AG08396 (cell line): Measurements from ENCODE around the gene PAPLN.
"Not testable (repeated sequence)": the region's sequence is repeated elsewhere in the genome, so short reads cannot be mapped to it uniquely, and the experiment has no call there.

Experiments used
- DNase-seq: peaks from one replicate; pipeline ENCODE4 v3.0.0; 2012; ENCODE audit warnings: low spot score, mixed read lengths

PAPLN gene, protein sequence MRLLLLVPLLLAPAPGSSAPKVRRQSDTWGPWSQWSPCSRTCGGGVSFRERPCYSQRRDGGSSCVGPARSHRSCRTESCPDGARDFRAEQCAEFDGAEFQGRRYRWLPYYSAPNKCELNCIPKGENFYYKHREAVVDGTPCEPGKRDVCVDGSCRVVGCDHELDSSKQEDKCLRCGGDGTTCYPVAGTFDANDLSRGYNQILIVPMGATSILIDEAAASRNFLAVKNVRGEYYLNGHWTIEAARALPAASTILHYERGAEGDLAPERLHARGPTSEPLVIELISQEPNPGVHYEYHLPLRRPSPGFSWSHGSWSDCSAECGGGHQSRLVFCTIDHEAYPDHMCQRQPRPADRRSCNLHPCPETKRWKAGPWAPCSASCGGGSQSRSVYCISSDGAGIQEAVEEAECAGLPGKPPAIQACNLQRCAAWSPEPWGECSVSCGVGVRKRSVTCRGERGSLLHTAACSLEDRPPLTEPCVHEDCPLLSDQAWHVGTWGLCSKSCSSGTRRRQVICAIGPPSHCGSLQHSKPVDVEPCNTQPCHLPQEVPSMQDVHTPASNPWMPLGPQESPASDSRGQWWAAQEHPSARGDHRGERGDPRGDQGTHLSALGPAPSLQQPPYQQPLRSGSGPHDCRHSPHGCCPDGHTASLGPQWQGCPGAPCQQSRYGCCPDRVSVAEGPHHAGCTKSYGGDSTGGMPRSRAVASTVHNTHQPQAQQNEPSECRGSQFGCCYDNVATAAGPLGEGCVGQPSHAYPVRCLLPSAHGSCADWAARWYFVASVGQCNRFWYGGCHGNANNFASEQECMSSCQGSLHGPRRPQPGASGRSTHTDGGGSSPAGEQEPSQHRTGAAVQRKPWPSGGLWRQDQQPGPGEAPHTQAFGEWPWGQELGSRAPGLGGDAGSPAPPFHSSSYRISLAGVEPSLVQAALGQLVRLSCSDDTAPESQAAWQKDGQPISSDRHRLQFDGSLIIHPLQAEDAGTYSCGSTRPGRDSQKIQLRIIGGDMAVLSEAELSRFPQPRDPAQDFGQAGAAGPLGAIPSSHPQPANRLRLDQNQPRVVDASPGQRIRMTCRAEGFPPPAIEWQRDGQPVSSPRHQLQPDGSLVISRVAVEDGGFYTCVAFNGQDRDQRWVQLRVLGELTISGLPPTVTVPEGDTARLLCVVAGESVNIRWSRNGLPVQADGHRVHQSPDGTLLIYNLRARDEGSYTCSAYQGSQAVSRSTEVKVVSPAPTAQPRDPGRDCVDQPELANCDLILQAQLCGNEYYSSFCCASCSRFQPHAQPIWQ

GRCh38 chr14:73237219-73237785 lies at the start of gene PAPLN:
Gene PAPLN, plus strand, starts transcription at chr14:73237506. Its CDS starts 2,273 bp downstream, at chr14:73239779.
- peak; percentile 41 for DNase-seq

GRCh38 chr14:73188501-73188911 lies 48.8 kb upstream of the PAPLN start:
- DNase-seq, result peak; percentile 37

DNA sequence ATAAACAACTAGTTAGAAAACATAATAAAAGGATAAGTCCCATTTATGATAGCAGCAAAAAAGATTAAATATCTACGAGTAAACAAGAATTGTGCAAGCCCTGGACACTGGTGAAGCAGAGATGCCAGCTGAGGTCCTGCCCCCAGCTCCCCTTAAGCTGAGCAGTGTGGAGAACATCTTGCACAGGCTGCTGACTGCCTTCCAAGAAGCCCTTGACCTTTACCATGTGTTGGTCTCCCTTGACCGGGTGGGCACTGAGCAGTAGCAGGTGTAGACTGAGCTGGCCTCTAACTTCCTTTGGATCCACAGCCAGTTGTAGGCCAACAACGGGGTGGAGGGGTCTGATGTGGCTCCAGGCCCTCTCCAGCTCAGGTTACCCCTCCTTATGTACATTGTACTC lies 47.7 kb upstream of the PAPLN start:
- DNase-seq, result no peak

GRCh38 chr14:73191441-73191840 lies 45.9 kb upstream of the PAPLN start:
- no peak for DNase-seq

GRCh38 chr14:73194306-73194705 lies 43.0 kb upstream of the PAPLN start:
- not testable (repeated sequence) for DNase-seq

DNA sequence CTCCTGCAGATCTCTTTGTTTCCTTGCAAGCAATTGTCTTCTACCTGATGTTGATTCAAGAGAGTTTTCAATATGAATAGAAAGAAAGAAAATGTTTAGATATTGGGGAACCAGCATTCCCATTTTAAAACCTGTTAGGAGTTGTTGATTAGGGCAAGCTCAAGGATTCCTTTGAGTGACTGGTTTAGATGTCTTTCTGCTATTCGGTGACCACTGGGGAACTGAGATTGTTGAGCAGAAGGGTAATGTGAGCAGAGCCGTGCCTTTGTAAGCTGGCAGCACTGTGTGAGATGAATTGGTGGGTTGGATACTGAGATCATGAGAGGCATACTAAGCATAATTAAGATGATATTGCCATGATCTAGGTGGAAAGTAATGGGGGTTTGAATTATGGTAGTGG lies 39.1 kb upstream of the PAPLN start:
- no peak for DNase-seq

- DNase-seq, result no peak
Measured at GRCh38 chr14:73203527-73203926, 33.8 kb upstream of the PAPLN start.

DNA sequence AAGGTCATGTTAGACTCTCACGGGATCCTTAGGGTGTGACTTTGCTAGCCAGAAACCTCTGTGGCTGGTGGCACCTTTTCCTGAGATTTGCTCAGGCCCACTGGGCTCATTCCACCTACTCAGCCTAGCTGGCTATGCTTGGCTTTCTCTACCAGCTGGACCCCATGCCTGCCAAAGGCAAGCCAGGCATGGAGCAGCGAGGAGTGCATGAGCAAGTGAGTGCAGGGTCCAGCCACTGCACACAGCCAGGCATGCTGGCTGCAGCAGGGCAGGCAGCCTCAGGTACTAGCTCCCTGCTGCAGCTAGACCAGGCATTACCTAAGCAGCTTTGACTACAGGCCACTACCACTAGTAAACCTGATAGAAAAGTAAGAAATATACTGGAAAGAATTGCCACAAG lies 29.7 kb upstream of the PAPLN start:
- no peak for DNase-seq

DNA sequence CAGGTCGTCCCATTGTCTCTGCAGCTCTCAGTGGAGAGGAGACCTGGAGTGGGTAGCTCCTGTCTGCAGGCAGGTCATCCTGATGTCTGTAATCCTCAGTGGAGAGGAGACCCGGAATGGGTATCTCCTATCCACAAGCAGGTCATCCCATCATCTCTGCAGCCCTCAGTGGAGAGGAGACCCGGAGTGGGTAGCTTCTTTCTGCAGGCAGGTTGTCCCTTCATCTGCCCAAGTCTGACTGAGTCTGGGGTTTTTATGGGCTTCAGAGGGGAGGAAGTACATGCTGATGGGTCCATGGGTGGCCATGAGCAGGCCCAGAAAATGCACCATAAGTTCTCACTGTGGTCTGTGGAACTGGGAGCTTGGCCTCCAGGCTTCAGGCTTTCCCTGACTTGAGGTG lies 28.9 kb upstream of the PAPLN start:
- no peak for DNase-seq

DNA sequence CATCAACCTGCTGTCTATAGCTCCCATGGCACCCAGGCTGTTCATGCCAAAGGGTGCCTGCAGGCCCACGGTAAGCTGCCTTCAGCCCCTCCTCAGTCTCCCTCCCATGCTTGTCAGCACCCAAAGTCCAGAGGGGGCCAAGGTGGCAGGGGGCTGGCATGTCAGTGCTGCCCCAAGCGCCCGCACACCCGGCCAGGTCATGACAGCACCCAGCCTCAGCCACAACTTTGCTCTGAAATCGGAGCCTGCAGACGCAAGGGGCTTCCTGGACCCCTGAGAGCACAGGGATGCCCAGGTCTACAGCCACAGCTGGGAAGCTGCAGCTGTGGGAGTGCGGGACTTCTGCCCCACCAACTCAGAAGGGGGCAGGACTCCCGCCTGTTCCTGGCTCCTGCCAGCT lies 28.5 kb upstream of the PAPLN start:
- no peak for DNase-seq

DNA sequence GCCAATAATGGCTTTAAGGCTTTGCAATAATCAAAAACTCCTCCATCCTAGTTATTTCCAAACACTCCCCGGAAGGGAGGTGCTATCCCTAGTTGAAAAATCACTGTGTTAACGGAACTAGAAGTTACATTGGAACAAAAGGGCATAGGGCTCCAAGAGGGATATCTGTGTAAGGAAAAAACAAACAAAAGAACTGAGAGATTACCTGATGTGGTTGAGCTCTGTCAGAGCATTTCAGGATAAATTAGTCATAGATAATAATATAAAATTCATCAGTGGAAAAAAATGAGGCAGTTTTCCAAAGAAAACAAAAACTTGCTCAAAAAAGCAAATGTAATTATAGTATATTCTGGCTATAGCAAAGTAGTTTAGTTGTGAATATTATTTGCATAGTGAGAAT lies 27.4 kb upstream of the PAPLN start:
- DNase-seq, result peak; percentile 11

DNA sequence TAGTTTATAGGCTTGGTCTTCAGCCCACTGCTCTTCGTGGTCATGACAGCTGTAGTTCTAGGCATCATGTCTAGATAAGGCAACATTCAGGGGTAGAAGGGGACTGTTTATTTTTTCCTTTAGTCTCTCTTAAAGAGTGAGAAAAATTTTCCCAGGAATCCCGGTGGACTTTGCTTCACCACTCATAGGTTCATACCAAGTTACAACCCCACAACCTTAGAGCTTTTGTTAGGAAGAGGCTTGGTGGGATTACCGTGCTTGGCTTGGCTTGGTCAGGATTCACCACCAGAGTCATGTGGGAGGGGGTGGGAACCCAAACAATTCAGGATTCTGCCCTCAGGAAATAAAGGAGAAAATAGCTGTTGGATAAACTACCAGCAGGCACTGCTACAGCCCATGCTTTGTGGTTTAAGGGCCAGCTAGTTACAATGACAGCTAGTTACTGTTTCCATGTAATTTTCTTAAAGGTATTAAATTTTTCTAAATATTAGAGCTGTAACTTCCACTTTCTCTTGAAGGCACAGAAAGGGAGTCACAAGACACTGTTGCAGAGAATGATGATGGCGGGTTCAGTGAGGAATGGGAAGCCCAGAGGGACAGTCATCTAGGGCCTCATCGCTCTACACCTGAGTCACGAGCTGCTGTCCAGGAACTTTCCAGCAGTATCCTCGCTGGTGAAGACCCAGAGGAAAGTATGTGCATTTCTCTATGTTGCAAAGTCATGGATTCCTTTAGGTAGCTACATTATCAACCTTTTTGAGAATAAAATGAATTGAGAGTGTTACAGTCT lies 25.9 kb upstream of the PAPLN start:
- DNase-seq, result no peak

- DNase-seq, result no peak
Measured at GRCh38 chr14:73216030-73216429, 21.3 kb upstream of the PAPLN start.

- no peak for DNase-seq
Measured at GRCh38 chr14:73217411-73217810, 19.9 kb upstream of the PAPLN start.

DNA sequence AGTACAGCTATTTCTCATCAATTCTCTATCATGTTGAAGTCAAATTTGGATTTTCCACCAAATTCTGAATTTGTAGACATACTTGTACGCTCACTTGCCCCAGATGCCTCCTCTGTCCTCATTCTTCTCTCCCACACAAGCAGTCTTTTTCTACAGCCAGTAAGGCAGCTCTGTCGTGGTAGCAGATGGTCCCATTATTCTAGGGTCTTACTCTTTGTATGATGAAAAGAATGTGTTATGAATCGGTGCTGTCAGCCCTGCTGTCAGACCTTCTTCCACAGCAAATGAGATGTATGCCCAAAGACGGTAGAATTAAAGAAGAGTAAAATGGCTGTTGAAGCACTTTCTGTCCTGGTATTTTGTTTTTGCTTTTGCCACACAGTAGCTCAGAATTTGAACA lies 17.2 kb upstream of the PAPLN start:
- DNase-seq, result no peak

DNA sequence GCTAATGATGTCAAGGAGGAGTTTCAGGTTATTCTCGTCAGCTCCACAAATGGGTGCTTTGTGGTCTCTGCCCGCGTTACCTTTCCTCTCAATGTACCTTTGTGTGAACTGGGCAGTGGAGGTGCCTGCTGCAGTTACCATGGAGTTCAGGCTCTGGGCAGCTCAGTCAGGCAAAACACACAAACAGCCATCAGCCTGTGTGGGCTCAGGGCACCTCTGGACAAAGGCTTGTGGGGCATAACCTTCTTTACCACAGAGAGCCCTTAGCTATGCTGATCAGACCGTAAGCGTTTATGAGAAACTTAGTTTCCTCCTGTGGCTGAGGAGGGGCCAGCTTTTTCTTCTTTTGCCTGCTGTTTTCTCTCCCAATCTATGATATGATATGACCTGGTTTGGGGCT lies 16.7 kb upstream of the PAPLN start:
- no peak for DNase-seq

DNA sequence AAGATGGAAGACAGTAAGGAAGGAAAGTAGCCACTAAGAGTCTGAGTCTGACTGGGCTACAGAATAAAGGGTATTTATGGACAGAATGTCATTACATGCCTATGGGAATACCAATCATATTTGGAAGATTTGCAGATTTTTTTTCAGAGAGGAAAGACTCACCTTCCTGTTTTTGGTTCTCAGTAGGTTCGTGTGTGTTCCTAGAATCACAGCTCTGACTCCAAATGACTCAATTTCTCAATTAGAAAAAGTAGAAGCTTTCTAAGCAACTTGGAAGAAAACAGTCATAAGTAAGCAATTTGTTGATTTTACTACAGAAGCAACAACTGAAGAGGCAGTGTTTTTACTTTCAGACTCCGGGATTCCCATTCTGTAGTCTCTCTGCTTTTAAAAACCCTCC lies 15.4 kb upstream of the PAPLN start:
- peak; percentile 27 for DNase-seq

- no peak for DNase-seq
Measured at GRCh38 chr14:73223049-73223448, 14.3 kb upstream of the PAPLN start.

GRCh38 chr14:73225496-73225895 lies 11.8 kb upstream of the PAPLN start:
- no peak for DNase-seq

- peak; percentile 66 for DNase-seq
Measured at GRCh38 chr14:73227812-73228781, 9.2 kb upstream of the PAPLN start.
